A673 (cell line): Measurements from ENCODE around the gene LGALS9B.
"Not testable (repeated sequence)": the region's sequence is repeated elsewhere in the genome, so short reads cannot be mapped to it uniquely, and the experiment has no call there.

Experiments
- EZH2 ChIP-seq: fragments of 200-600 bp; sonication (generic); IDR thresholded peaks from 2 replicates; pipeline ENCODE4 v1.6.1; 2017; ENCODE audit warnings: borderline replicate concordance, low read depth, mild to moderate bottlenecking, mixed read lengths, antibody characterized with exemption, low read length; ENCODE audit not compliant: poor library complexity, severe bottlenecking
- TF ChIP-seq, protein P1 (sequence below): fragments of 300-800, 200-600 bp; sonication (generic); conservative IDR thresholded peaks from 2 replicates; pipeline ENCODE4 v1.5.1; 2017; ENCODE audit warnings: low read depth, mild to moderate bottlenecking, antibody characterized with exemption, low read length, moderate library complexity, mixed read lengths

DNA sequence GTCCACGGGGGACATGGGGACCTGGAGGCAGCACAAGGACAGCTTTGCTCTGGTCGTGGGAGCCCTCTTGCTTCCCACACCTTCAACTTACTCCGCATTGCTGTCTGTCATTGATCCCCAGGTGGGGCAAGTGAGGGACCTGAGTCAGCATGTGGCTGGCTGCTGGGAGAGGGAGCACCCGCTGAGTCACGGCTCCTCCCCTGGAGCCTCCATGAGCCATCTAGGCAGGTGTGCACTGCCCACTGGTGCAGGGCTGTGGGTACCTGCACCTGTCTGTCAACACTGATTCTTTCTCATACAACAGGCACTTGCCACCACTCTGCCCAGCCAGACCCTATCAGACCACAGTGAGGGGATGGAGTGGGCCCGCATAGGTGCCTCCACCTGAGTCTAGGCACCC is 24.8 kb upstream of the LGALS9B start:
- not testable (repeated sequence) for TF ChIP-seq EZH2
- TF ChIP-seq, protein P1, sequence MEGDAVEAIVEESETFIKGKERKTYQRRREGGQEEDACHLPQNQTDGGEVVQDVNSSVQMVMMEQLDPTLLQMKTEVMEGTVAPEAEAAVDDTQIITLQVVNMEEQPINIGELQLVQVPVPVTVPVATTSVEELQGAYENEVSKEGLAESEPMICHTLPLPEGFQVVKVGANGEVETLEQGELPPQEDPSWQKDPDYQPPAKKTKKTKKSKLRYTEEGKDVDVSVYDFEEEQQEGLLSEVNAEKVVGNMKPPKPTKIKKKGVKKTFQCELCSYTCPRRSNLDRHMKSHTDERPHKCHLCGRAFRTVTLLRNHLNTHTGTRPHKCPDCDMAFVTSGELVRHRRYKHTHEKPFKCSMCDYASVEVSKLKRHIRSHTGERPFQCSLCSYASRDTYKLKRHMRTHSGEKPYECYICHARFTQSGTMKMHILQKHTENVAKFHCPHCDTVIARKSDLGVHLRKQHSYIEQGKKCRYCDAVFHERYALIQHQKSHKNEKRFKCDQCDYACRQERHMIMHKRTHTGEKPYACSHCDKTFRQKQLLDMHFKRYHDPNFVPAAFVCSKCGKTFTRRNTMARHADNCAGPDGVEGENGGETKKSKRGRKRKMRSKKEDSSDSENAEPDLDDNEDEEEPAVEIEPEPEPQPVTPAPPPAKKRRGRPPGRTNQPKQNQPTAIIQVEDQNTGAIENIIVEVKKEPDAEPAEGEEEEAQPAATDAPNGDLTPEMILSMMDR = not testable (repeated sequence)
